Endothelial cell of umbilical vein (primary cell): ENCODE results near the gene SLC1A4. TPM values are rescaled to one million over a fixed set of nuclear protein-coding genes. Genes with fewer than 3 reads are reported as not detected.

ENCODE experiments used
- BruUV-seq: library from RNA; stranded (reverse); fragments of 400-500 nt; replicated peaks from 2 replicates; lab custom pipeline; 2021; lab: Mats Ljungman, UMichigan
- CTCF ChIA-PET: fragments of 300-600, 350-600 bp; sonication (Branson Sonifier 250); formaldehyde crosslinking; loops from one replicate; lab custom pipeline; 2021; ENCODE audit warnings: antibody characterized with exemption, inconsistent platforms; lab: Charles Lee
- POLR2A ChIA-PET: fragments of 300-600, 350-600 bp; sonication (Branson Sonifier 250); formaldehyde crosslinking; loops from one replicate; lab custom pipeline; 2021; ENCODE audit warnings: antibody characterized with exemption, inconsistent platforms; lab: Charles Lee
- DNase-seq: peaks from one replicate; pipeline ENCODE4 v3.0.0-alpha.2; 2011; ENCODE audit warnings: low read depth, low spot score
- FAIRE-seq: peaks from 2 replicates; lab custom pipeline; 2011; peaks lifted over from hg19 to GRCh38; lab: Jason Lieb, UNC
- H2AFZ ChIP-seq: 2 replicates; pipeline ENCODE4 v1.6.0; 2012; ENCODE audit warnings: low read depth, low read length, control low read depth, inconsistent platforms
- H3K27ac ChIP-seq: 2 replicates; pipeline ENCODE4 v1.5.1; 2011; ENCODE audit warnings: low read depth, mild to moderate bottlenecking, control low read depth, low read length, moderate library complexity; ENCODE audit not compliant: insufficient read depth
- H3K27me3 ChIP-seq, 2 experiments: 2 replicates each; pipeline versions ENCODE4 v1.6.0 to v1.6.1; 2011; ENCODE audit warnings: low read length in 2 of 2, mixed read lengths in 1 of 2; ENCODE audit not compliant: control insufficient read depth in 2 of 2, insufficient read depth in 2 of 2
- H3K36me3 ChIP-seq, 2 experiments: 2 replicates in 1 of 2; 3 replicates in 1 of 2; pipeline ENCODE4 v1.5.1; 2011; ENCODE audit warnings: low read length in 2 of 2, mild to moderate bottlenecking in 1 of 2, moderate library complexity in 1 of 2; ENCODE audit not compliant: control insufficient read depth in 2 of 2, insufficient read depth in 2 of 2; ENCODE audit errors: extremely low read depth in 1 of 2
- H3K4me1 ChIP-seq: 3 replicates; pipeline ENCODE4 v1.5.1; 2011; ENCODE audit warnings: mild to moderate bottlenecking, low read length; ENCODE audit not compliant: control insufficient read depth, insufficient read depth; ENCODE audit errors: extremely low read depth
- H3K4me2 ChIP-seq: 2 replicates; pipeline ENCODE4 v1.6.1; 2011; ENCODE audit warnings: low read length, control low read depth, mixed read lengths; ENCODE audit not compliant: insufficient read depth
- H3K4me3 ChIP-seq, 3 experiments: fragments of 200-600 bp in 1 of 3; sonication (generic), shearing (Covaris generic) in 1 of 3; replicated peaks in 1 of 3; 2 replicates each; pipeline ENCODE4 v1.5.1; 2011 to 2016; ENCODE audit warnings: control low read depth in 3 of 3, low read length in 3 of 3, mild to moderate bottlenecking in 2 of 3, inconsistent platforms in 1 of 3, low read depth in 1 of 3, moderate library complexity in 1 of 3; ENCODE audit not compliant: insufficient read depth in 1 of 3
- H3K79me2 ChIP-seq: 2 replicates; pipeline ENCODE4 v1.6.0; 2012; ENCODE audit warnings: low read length, inconsistent platforms; ENCODE audit not compliant: control insufficient read depth, insufficient read depth
- H3K9ac ChIP-seq: replicated peaks from 2 replicates; pipeline ENCODE3; 2011; ENCODE audit warnings: low read length, control low read depth; ENCODE audit not compliant: insufficient read depth; ENCODE audit errors: extremely low read depth
- H3K9me1 ChIP-seq: replicated peaks from 3 replicates; pipeline ENCODE4 v1.6.0; 2011; ENCODE audit warnings: mild to moderate bottlenecking, low read length; ENCODE audit not compliant: control insufficient read depth, insufficient read depth; ENCODE audit errors: extremely low read depth
- H3K9me3 ChIP-seq: replicated peaks from 2 replicates; pipeline ENCODE4 v1.5.1; 2012; ENCODE audit warnings: low read length, inconsistent platforms; ENCODE audit not compliant: control insufficient read depth, insufficient read depth
- H4K20me1 ChIP-seq: replicated peaks from 2 replicates; pipeline ENCODE3; 2011; ENCODE audit warnings: mild to moderate bottlenecking, low read length; ENCODE audit not compliant: control insufficient read depth, insufficient read depth; ENCODE audit errors: extremely low read depth
- CTCF ChIP-seq, 2 donors: IDR thresholded peaks; 1 replicate in 1 of 2; 2 replicates in 1 of 2; pipeline ENCODE4 v1.5.1; 2011; ENCODE audit warnings: low read length in 2 of 2, mild to moderate bottlenecking in 2 of 2, moderate library complexity in 2 of 2, control low read depth in 1 of 2, inconsistent platforms in 1 of 2, low read depth in 1 of 2; ENCODE audit not compliant: insufficient read depth in 1 of 2; ENCODE audit errors: extremely low read depth in 1 of 2
- EZH2 ChIP-seq: IDR thresholded peaks from 2 replicates; pipeline ENCODE4 v1.6.1; 2012; ENCODE audit warnings: borderline replicate concordance, low read depth, mild to moderate bottlenecking, moderate library complexity, low read length, inconsistent platforms; ENCODE audit not compliant: severe bottlenecking
- GATA2 ChIP-seq: IDR thresholded peaks from 2 replicates; pipeline ENCODE4 v1.7.0; 2011; ENCODE audit warnings: low read depth, mild to moderate bottlenecking, moderate library complexity, mixed read lengths, low read length; ENCODE audit not compliant: insufficient read length, insufficient read depth
- JUN ChIP-seq: IDR thresholded peaks from 2 replicates; pipeline ENCODE4 v1.6.1; 2011; ENCODE audit warnings: borderline replicate concordance, low read depth; ENCODE audit not compliant: insufficient read length, insufficient read depth
- POLR2A ChIP-seq: IDR thresholded peaks from 2 replicates; pipeline ENCODE4 v1.6.1; 2012; ENCODE audit warnings: low read depth, mild to moderate bottlenecking, control low read depth, low read length
- POLR2AphosphoS5 ChIP-seq: IDR thresholded peaks from 2 replicates; pipeline ENCODE4 v1.6.1; 2012; ENCODE audit warnings: low read depth, mild to moderate bottlenecking, control low read depth, low read length, moderate library complexity; ENCODE audit not compliant: insufficient read depth
- dilution Hi-C: fragments of 300-500 bp; cut with MboI; formaldehyde crosslinking; loops from one replicate; pipeline ENCODE4 v1.15.0; 2019; ENCODE audit warnings: low sequenced_read_pairs; ENCODE audit not compliant: extremely low pct_ligation_motif_present
- intact Hi-C: fragments of 100-400 bp; cut with micrococcal nuclease; formaldehyde crosslinking; loops from one replicate; pipeline ENCODE4 v1.10.0; 2022
- polyA plus RNA-seq, 4 experiments: library from polyadenylated mRNA; depleted of rRNA in 3 of 4; stranded (reverse) in 3 of 4; unstranded in 1 of 4; fragments of >200 nt; gene quantifications; 2 replicates each; pipeline versions ENCODE4 v1.2.1 to v1.2.3, GENCODE V29; 2011 to 2012; ENCODE audit warnings: missing spikeins in 1 of 4
- total RNA-seq: library from RNA; stranded (reverse); gene quantifications from 2 replicates; pipeline ENCODE4 v1.2.3, GENCODE V29; 2021

The SLC1A4 gene
- total and polyA plus RNA-seq, 2 donors (not counting 3 experiments of a cell fraction or from before 2014, with no cell fraction given) = 9.9 to 13.9 TPM

GRCh38 chr2:65040400-65041261 lies 51.4 kb downstream of the SLC1A4 start:
- Histone ChIP-seq H3K27me3 (no peaks in the 10 kb centered on the region), H3K4me1 (peaks cover 11% of the 10 kb centered on the region), H3K36me3 (no peaks in the 10 kb centered on the region), H3K9ac (no peak overlapping the region), H3K4me3 (no peak overlapping the region), H3K4me2 (peak overlapping the region; percentile 18), H3K79me2 (no peaks in the 10 kb centered on the region), H3K9me1 (no peaks in the 10 kb centered on the region), H2AFZ (peak overlapping the region; percentile 33), H4K20me1 (no peaks in the 10 kb centered on the region), H3K9me3 (no peaks in the 10 kb centered on the region), H3K27ac (no peak overlapping the region)
- no TSS peak for BruUV-seq
- peak; percentile 83 for DNase-seq
- POLR2A ChIA-PET = no interaction called here
- TF ChIP-seq CTCF (IDR thresholded peaks at IDR 0.05; ENCODE audit: extremely low read depth in 1 of 2, insufficient read depth in 1 of 2, low read depth in 1 of 2, low read length in 2 of 2) (peak; percentile 82 to 91), JUN (no peak), POLR2A (no peak), POLR2AphosphoS5 (no peak), GATA2 (no peak), EZH2 (no peak)
- FAIRE-seq = peak; percentile 91
- CTCF ChIA-PET = interaction anchor here (0.6 to 4.0 kb wide), 13 partner anchors 14 to 453 kb away, joined by 3 to 55 read pairs (median 5); no protein-coding TSS in a partner anchor
- intact Hi-C loops (loop anchor here (1.0 to 5.0 kb wide), 7 partner anchors 52 to 518 kb away; partner anchors contain the start of gene AFTPH), dilution Hi-C loops (no loop called here)
